Measurements from ENCODE around the gene NHLRC4. TPM values are rescaled to one million over a fixed set of nuclear protein-coding genes. Genes with fewer than 3 reads are reported as not detected.

Gene NHLRC4
- total RNA-seq, 1 experiment from 2014 or later: 0.44 TPM

DNA sequence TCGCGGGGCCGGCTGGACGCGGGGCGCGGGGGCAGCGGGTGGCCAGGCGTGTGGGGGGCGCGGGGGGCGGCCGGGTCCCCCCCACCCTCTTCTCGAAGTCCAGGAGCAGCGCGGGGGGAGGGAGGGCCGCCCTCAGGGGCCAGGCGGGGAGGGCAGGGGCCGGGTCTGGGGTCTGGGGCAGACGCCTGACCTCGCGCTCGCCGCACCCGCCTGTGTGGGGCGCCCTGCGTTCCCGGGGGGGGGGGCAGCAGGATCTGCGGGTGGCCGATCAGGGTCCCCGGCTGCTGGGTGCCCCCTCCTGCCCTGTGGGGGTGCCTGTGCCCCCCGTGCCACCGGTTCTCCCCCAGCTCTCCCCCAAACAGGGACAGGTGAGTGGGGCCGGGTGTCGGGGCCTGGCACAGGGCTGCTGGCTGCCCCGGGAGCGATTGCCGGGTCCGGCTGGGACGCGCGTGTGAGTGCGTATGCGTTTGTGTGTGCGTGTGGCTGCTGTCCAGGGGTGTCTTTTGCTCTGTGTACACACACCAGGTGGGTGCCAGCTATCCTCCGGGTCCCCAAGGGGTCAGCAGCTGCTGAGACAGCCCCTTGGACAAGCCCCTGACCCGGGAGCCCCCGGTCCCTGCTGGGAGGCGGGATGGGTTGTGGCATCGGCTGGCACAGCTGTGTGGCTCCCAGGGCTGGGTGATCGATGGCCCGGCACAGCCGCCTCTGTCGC lies 5.9 kb upstream of the NHLRC4 start:
- no peaks in the 10 kb centered on the region for H3K9me3 ChIP-seq (ENCODE audit: low read length)
- H3K4me2 ChIP-seq (ENCODE audit: low read length): no peak overlapping the region
- TF ChIP-seq EZH2 (IDR thresholded peaks at IDR 0.05; ENCODE audit: low read length, unreplicated experiment): no peak
- no peak for TF ChIP-seq EZH2phosphoT487 (IDR thresholded peaks at IDR 0.05; ENCODE audit: borderline replicate concordance, low read length)
- TF ChIP-seq CTCF (conservative IDR thresholded peaks at IDR 0.05; ENCODE audit: low read depth, low read length): no peak
- no peaks in the 10 kb centered on the region for H3K36me3 ChIP-seq (ENCODE audit: low read depth, low read length)
- H3F3A ChIP-seq (ENCODE audit: low read length, unreplicated experiment): no peaks in the 10 kb centered on the region
- no peak overlapping the region for H3K4me3 ChIP-seq (ENCODE audit: low read length)
- peaks cover 13% of the 10 kb centered on the region for H3K27me3 ChIP-seq (ENCODE audit: low read length)
- no peak overlapping the region for H3K27ac ChIP-seq (ENCODE audit: low read length)
- intact Hi-C loops (cut with micrococcal nuclease): no loop called here
- CTCF ChIA-PET: no interaction called here
- no peaks in the 10 kb centered on the region for H3K9me2 ChIP-seq (replicated peaks; ENCODE audit: low read length)
- DNase-seq (no peak), ATAC-seq (no peak)
- H2AFZ ChIP-seq (ENCODE audit: low read length): no peak overlapping the region
- BruUV-seq (replicated peaks): no TSS peak
- no peaks in the 10 kb centered on the region for H4K20me1 ChIP-seq (ENCODE audit: low read length)
- H3K4me1 ChIP-seq (ENCODE audit: insufficient read depth, low read length): no peaks in the 10 kb centered on the region
- H3K79me2 ChIP-seq (ENCODE audit: low read length): no peaks in the 10 kb centered on the region
- no peak overlapping the region for H3K9ac ChIP-seq (ENCODE audit: low read length)
- POLR2A ChIA-PET (ENCODE audit: unreplicated experiment): no interaction called here

- BruUV-seq (replicated peaks): no TSS peak
- H3K9ac ChIP-seq (ENCODE audit: low read length): no peak overlapping the region
- no peaks in the 10 kb centered on the region for H4K20me1 ChIP-seq (ENCODE audit: low read length)
- ChIA-PET CTCF (no interaction called here), POLR2A (ENCODE audit: unreplicated experiment) (no interaction called here)
- no peaks in the 10 kb centered on the region for H3F3A ChIP-seq (ENCODE audit: low read length, unreplicated experiment)
- H3K36me3 ChIP-seq (ENCODE audit: low read depth, low read length): no peaks in the 10 kb centered on the region
- no peaks in the 10 kb centered on the region for H3K79me2 ChIP-seq (ENCODE audit: low read length)
- no peaks in the 10 kb centered on the region for H3K9me2 ChIP-seq (replicated peaks; ENCODE audit: low read length)
- H3K4me3 ChIP-seq (ENCODE audit: low read length): no peak overlapping the region
- intact Hi-C loops (cut with micrococcal nuclease): no loop called here
- H3K27ac ChIP-seq (ENCODE audit: low read length): no peak overlapping the region
- no peak overlapping the region for H3K4me2 ChIP-seq (ENCODE audit: low read length)
- ATAC-seq (no peak), DNase-seq (no peak)
- H3K4me1 ChIP-seq (ENCODE audit: insufficient read depth, low read length): no peaks in the 10 kb centered on the region
- TF ChIP-seq CTCF (conservative IDR thresholded peaks at IDR 0.05; ENCODE audit: low read depth, low read length): no peak
- no peak for TF ChIP-seq EZH2 (IDR thresholded peaks at IDR 0.05; ENCODE audit: low read length, unreplicated experiment)
- no peak for TF ChIP-seq EZH2phosphoT487 (IDR thresholded peaks at IDR 0.05; ENCODE audit: borderline replicate concordance, low read length)
- no peaks in the 10 kb centered on the region for H3K9me3 ChIP-seq (ENCODE audit: low read length)
- H2AFZ ChIP-seq (ENCODE audit: low read length): no peak overlapping the region
- peaks cover 13% of the 10 kb centered on the region for H3K27me3 ChIP-seq (ENCODE audit: low read length)
Measured at GRCh38 chr16:561413-561794, 5.4 kb upstream of the NHLRC4 start.

Measured in PC-3 (cell line).